ENCODE measurements around the gene FAM170B. TPM values are rescaled to one million over a fixed set of nuclear protein-coding genes. Genes with fewer than 3 reads are reported as not detected.

FAM170B gene
- total RNA-seq, 2 donors from 2014 or later: not detected

DNA sequence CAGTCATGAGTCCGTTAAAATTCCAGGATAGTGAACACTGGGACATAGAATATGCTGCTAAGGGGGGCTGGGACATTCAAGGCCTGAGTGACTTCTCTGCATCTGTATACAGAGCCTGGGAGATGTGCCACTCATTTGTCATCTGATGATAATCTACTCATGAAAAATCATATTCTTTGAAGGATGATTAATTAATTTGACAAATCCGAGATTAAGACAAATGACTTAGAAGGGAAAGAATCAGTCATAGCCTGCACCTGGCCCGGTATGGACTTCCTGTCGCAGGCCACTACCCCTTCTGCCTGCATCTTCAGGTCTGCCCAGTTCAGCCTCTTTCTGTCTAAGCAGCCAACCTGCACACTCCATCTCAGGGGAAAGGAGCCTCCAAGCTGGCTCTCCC, 18.8 kb upstream of the FAM170B start:
- H3K4me3 ChIP-seq: no peak overlapping the region
- no peaks in the 10 kb centered on the region for H3K36me3 ChIP-seq
- peaks cover 0 to 3% of the 10 kb centered on the region in 2 donors for H3K9me3 ChIP-seq
- no peaks in the 10 kb centered on the region for H3K27me3 ChIP-seq
- TF ChIP-seq, protein P1, sequence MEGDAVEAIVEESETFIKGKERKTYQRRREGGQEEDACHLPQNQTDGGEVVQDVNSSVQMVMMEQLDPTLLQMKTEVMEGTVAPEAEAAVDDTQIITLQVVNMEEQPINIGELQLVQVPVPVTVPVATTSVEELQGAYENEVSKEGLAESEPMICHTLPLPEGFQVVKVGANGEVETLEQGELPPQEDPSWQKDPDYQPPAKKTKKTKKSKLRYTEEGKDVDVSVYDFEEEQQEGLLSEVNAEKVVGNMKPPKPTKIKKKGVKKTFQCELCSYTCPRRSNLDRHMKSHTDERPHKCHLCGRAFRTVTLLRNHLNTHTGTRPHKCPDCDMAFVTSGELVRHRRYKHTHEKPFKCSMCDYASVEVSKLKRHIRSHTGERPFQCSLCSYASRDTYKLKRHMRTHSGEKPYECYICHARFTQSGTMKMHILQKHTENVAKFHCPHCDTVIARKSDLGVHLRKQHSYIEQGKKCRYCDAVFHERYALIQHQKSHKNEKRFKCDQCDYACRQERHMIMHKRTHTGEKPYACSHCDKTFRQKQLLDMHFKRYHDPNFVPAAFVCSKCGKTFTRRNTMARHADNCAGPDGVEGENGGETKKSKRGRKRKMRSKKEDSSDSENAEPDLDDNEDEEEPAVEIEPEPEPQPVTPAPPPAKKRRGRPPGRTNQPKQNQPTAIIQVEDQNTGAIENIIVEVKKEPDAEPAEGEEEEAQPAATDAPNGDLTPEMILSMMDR (IDR thresholded peaks at IDR 0.05): no peak
- no peak for DNase-seq (ENCODE audit: low spot score)
- H3K27ac ChIP-seq: no peak overlapping the region
- H3K4me1 ChIP-seq: no peaks in the 10 kb centered on the region

DNA sequence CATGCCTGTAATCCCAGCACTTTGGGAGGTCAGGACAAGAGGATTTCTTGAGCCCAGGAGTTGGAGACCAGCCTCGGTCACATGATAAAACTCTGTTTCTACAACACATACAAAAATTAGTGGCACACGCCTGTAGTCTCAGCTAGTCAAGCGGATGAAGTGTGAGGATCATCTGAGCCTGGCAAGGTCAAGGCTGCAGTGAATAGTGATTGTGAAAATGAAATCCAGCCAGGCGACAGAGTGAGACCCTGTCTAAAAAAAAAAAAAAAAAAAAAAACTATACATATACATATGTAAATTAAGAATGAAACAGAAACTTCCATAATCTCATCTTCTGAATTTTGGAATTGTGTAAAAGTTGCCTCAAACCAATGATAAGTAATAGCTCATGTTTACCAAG, 18.2 kb upstream of the FAM170B start:
- Histone ChIP-seq H3K9me3 (peaks cover 0 to 9% of the 10 kb centered on the region in 2 donors), H3K4me1 (no peaks in the 10 kb centered on the region), H3K27me3 (no peaks in the 10 kb centered on the region), H3K27ac (no peak overlapping the region), H3K36me3 (no peaks in the 10 kb centered on the region), H3K4me3 (no peak overlapping the region)
- no peak for DNase-seq (ENCODE audit: low spot score)
- TF ChIP-seq, protein P1 (IDR thresholded peaks at IDR 0.05): no peak

DNA sequence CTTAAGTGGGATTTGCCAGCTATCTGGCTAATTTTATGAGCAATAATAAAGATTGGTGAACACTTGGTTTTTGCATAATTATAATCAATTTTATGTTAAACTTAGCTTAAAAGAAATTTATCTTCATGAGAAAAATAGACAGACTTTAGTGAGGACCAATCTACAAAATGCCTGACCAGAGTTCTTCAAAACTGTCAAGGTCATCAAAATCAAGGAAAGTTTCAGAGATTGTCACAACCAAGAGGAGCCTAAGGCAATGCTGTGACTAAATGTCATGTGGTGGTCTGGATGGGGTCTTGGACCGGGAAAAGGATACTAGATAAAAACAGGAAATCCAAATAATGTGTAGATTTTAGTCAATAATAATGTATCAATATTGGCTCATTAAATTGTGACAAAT, 17.7 kb upstream of the FAM170B start:
- peaks cover 0 to 15% of the 10 kb centered on the region in 2 donors for H3K9me3 ChIP-seq
- no peaks in the 10 kb centered on the region for H3K27me3 ChIP-seq
- H3K27ac ChIP-seq: no peak overlapping the region
- no peaks in the 10 kb centered on the region for H3K4me1 ChIP-seq
- TF ChIP-seq, protein P1 (IDR thresholded peaks at IDR 0.05): no peak
- H3K36me3 ChIP-seq: no peaks in the 10 kb centered on the region
- no peak overlapping the region for H3K4me3 ChIP-seq
- no peak for DNase-seq (ENCODE audit: low spot score)

DNA sequence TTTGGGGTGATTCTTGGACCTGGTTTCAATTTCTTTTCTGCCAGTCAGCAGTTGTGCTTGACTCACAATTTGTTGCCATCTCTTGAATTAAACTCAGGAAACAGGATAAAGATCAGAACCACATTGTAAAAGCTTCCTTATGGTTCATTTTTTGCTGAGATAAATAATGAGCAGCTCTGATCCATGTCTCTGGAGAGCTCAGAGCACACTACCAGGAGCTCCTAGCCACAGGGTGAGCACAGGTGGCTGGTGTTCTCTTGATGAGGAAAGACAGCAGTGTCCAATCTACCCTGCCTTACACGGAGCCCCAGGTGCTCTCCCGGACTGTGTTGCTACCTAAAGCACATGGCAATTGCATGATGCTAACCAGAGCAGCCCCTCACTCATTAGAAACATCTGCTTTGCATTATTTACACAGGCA, 17.2 kb upstream of the FAM170B start:
- H3K27me3 ChIP-seq: no peaks in the 10 kb centered on the region
- H3K9me3 ChIP-seq: peaks cover 0 to 15% of the 10 kb centered on the region in 2 donors
- H3K4me3 ChIP-seq: no peak overlapping the region
- no peaks in the 10 kb centered on the region for H3K4me1 ChIP-seq
- TF ChIP-seq, protein P1 (IDR thresholded peaks at IDR 0.05): no peak
- no peaks in the 10 kb centered on the region for H3K36me3 ChIP-seq
- DNase-seq (ENCODE audit: low spot score): no peak
- H3K27ac ChIP-seq: no peak overlapping the region

DNA sequence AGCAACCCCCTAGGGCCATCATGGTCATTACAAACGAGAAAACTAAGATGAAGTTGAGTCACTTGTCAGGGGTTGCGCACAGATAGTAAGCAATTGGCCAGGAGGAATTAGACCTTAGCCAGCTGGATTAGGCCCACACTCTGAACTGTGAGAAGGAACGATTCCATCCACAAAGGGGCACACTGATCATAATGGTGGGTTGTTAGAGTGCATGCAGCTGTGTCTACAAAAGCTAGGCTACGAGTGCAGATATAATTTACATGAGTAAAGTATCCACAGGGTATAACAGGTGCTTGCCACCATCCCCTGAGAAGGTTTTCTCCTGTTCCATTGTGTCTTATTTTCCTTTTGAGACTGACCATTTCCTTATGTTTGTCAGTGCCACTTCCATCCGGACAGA, 16.6 kb upstream of the FAM170B start:
- Histone ChIP-seq H3K4me1 (no peaks in the 10 kb centered on the region), H3K36me3 (no peaks in the 10 kb centered on the region), H3K4me3 (no peak overlapping the region), H3K9me3 (peaks cover 0 to 15% of the 10 kb centered on the region in 2 donors), H3K27ac (no peak overlapping the region), H3K27me3 (no peaks in the 10 kb centered on the region)
- no peak for DNase-seq (ENCODE audit: low spot score)
- TF ChIP-seq, protein P1 (IDR thresholded peaks at IDR 0.05): no peak

DNA sequence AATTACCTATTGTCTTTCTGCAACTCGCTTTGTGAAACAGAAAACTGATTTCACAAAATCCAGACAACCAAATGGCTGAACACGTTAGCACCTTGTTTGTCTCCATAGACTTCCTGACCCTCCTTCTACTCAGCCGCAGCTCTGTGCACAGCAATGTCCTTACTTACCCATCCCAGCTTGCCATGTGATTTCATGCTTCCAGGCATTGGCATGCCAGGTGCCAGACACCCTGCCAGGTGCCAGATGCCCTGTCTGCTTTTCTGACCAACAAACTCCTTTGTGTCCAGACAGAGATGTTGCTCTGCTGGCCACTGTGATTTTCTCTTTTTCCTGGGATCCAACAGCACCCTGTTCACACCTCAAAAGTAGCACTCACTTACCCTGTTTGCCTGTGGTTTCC, 16.1 kb upstream of the FAM170B start:
- TF ChIP-seq, protein P1 (IDR thresholded peaks at IDR 0.05): no peak
- H3K36me3 ChIP-seq: no peaks in the 10 kb centered on the region
- no peak for DNase-seq (ENCODE audit: low spot score)
- no peaks in the 10 kb centered on the region for H3K27me3 ChIP-seq
- peaks cover 0 to 15% of the 10 kb centered on the region in 2 donors for H3K9me3 ChIP-seq
- H3K4me1 ChIP-seq: no peaks in the 10 kb centered on the region
- H3K27ac ChIP-seq: no peak overlapping the region
- no peak overlapping the region for H3K4me3 ChIP-seq

All from right atrium auricular region (tissue), 2 donors.